Stimulated activated CD4-positive, alpha-beta T cell treated with anti-CD3 and anti-CD28 coated beads, TNF-alpha, amount 100 ng/mL, for 48 hours (primary cell): ENCODE data around the gene C11orf24.
"Not testable (repeated sequence)": the region's sequence is repeated elsewhere in the genome, so short reads cannot be mapped to it uniquely, and the experiment has no call there.

Experiments used
- DNase-seq, 3 donors: peaks; one replicate each; pipeline ENCODE4 v3.0.0-alpha.2; 2020; ENCODE audit warnings: low read depth in 3 of 3

The C11orf24 gene

DNA sequence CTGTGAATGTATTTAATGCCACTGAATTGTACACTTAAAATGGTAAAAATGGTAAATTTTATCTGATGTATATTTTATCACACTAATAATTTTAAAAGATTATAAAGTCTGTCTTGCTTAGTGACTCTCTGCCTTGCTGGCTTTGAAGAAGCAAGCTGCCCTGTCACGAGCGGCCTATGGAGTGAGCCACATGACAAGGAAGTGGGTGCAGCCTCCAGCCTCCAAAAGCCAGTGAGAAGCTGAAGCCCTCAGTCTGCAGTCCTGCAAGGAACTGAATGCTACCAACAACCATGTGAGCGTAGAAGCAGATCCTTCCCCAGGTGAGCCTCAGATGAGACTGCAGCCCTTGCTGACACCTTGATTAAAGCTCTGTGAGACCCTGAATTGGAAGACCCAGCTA lies 20.0 kb downstream of the C11orf24 start:
- DNase-seq, result no peak

DNA sequence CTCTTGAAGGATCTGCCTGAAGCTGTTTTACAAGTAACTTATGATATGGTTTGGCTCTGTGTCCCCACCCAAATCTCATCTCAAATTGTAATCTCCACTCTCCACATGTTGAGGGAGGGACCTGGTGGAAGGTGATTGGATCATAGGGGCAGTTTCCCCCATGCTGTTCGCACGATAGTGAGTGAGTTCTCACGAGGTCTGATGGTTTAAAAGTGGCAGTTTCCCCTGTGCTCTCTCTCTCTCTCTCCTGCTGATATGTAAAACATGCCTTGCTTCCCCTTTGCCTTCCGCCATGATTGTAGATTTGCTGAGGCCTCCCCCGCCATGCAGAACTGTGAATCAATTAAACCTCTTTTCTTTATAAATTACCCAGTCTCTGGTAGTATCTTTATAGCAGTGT lies 26.9 kb downstream of the C11orf24 start:
- not testable (repeated sequence) for DNase-seq

DNA sequence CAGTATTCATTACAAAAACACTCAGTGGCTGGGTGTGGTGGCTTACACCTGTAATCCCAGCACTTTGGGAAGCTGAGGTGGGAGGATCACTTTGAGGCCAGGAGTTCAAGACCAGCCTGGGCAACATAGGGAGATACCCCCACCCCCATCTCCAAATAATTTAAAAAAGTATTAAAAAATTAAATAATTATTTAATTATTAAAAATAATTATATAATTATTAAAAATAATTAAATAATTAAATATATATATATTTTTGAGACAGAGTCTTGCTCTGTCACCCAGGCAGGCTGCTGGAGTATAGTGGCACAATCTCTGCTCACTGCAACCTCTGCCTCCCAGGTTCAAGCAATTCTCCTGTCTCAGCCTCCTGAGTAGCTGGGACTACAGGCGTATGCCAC lies 27.9 kb downstream of the C11orf24 start:
- DNase-seq, result not testable (repeated sequence)

DNA sequence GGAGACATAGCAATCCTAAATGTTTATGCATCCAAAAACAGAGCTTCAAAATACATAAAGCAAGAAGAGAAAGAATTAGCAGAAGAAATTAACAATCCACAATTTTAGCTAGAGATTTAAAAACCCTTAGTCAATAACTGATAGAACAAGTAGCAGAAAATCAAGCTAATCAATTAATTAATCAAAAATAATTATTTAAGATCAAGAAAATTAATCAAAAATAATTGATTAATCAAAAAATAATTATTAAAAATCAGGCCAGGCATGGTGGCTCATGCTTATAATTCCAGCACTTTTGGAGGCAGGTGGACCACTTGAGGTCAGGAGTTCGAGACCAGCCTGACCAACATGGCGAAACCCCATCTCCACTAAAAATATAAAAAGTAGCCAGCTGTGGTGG lies 29.2 kb downstream of the C11orf24 start:
- no peak for DNase-seq

DNA sequence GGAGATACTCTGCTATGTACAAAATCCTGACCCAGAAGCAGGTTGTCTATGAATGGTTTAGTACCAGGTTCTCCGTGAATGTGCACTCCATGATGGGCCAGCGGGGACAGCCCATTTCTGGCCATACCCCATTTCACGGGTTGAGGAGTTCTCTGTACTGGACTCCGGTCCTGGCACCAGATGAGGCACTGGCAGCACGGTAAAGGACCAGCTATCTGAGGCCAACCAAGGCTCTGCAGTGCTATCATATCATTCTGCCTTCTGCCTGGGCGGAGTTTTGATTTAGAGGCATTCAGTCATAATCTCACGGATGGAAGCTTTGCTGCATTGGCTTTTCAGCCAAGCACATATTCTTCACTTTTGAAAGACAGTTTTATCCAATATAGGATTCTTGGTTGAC lies 40.2 kb downstream of the C11orf24 start:
- no peak for DNase-seq

DNA sequence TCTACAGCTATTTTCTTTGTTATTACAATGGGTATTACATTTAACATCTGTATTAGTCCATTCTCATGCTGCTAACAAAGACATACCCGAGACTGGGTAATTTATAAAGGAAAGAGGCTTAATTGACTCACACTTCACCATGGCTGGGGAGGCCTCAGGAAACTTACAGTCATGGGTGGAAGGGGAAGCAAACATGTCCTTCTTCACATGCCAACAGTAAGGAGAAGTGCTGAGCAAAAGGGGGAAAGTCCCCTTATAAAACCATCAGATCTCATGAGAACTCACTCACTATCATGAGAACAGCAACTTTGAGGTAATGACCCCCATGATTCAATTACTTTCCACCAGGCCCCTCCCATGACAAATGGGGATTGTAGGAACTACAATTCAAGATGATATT lies 42.2 kb downstream of the C11orf24 start:
- no peak for DNase-seq

DNA sequence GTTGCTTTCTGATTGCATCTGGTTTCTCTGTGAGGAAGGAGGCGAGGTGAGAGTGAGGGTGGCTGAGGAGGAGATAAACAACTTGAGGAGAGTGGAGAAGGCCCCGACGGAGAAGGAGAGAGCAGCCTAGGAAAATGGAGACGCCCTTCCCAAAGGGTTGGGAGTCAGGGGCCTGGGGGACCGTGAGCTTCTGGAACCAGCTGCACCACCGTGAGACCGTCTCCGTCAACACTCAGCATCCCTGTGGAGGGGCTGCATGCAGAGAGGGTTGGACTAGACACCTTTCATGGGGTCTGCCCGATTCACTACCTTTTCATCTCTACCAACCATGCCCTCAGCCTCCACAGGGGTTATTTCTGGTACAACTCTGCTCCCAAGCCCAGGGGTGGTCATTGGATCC lies 45.4 kb downstream of the C11orf24 start:
- no peak for DNase-seq

DNA sequence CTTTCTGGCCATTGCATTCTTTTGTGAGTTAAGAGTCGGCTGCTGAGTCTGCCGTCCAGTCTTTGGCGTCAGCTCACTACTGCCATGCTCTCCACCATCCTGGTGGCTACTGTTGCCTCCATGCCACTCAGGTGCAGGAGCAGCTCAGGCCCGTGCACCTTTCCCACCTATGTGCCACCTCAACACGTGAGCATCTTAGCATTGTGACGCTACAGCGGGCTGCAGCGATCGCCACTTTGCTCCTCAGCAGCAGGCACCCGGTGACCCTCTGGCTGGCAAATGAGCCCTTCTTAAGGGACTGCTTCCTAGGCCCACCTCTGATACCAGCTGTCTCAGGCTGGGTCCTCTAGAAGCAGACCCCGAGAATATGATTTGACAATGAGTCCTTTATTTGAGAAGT lies 47.2 kb downstream of the C11orf24 start:
- DNase-seq, result no peak

DNA sequence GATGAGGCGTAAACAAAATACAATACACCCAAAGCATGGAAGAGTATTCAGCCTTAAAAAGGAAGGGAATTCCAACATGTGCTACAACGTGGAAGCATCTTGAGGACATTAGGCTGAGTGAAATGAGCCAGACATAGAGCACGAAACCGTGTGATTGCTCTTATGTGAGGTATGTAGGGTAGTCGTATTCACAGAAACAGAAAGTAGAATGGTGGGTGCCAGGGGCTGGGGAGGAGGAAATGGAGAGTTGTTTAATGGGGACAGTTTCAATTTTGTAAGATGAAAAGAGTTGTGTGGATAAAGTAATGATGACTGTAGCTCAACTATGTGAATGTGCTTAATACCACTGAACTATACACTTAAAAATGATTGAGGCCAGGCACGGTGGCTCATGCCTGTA lies 48.5 kb downstream of the C11orf24 start:
- DNase-seq, result no peak

DNA sequence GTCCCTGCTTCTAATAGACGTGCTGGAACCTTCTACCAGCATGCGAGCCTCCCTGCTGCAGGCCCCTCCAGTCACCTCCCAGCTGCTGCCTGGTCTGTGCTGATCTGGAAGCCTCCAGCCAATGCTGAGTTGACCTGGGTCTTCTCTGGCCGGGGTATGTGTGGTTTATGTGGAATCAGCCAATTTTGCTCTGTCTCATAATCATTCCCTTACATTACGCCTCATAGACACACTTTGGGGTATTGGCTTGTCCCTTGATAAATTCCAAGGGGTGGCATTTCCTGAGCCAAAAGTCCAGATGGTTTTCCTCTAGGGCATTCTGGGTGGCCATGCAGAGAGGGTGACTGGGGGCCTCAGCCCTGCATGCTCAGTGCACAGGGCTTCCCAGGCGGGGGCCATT lies 50.4 kb downstream of the C11orf24 start:
- no peak for DNase-seq

DNA sequence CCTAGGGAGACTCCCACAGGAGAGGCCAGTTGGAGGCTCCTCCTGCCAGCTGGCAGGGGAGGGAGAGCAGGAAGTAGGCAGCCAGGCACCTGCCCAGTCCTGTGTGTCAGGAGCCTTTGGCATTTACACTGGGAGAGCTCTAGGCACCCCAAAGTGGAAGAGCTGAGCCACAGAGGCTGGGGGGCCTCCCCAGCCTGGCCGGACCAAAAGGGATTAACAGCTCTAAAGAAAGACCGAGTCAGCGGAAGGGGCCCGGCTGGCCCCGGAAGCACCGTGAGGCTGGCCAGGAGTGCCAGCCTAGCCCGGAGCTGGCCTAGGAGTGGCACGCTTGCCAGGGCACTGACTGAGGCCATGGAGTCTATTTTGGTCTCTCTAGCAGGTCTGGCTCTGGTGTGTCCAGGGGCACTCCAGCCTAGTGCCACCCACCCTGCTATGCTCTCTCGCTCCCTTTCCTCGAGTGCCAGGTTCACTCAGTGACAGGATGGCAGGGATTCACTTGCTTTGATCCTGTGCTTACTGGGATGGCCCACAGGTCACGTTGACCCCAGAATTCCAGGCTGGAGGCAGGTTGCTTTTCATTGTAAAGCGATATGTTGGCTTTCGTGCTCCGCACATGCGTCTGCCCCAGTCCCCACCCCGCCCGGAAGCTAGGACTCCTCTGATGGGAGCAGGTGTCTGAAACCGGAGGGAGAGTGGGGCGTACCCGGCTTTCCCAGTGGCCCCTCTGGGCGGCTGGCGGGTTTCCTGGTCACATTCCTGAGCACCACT lies 55.4 kb downstream of the C11orf24 start:
- DNase-seq, result no peak

DNA sequence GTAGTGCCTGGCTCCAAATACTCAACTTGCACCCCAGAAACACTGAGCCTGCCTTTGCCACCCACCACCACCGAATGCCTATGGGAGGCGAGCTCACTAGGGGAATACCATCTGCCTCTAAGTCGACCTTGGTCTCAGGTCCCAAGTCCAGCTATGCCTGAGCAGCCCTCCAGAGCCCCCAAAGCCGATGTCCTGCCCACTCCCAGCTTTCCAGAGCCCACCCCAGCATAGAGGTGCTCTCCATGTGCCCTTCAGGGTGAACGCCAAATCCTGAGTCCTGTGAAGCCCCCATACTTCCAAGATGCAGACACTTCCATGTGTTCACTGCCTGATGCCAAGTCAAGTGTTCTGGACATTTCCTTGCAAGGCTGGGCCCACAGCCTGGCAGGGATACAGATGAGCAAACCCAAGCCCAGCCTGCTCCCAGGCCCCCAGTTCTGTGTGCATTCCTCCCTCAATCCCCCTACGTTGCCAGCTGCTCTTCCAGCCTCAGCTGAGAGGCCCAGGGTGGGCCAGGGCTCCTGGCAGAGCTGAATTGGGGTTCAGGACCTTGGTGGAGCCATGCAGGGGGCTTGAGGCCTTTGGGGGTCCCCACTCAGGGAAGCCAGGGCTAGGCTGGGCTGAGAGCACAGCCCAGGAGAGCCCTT lies 56.1 kb downstream of the C11orf24 start:
- no peak for DNase-seq

DNA sequence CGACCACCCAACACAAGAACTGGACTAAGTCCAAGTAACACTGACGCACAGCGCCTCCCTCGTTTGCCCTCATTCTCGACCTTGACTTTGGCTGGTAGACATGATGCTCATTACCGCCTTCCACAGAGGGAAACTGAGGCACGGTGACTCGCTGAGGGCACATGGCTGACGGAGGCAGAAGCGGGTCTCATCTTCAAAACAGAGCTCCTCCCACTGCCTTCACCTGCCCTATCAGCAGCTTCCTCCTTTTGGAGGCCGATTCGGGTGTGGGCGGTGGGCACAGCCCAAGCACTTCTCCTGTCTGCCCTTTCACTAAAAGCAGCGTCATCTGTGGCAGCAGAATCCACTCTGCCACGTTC lies 56.7 kb downstream of the C11orf24 start:
- peak in 2 of 3 donors; percentile 38 to 45 for DNase-seq

DNA sequence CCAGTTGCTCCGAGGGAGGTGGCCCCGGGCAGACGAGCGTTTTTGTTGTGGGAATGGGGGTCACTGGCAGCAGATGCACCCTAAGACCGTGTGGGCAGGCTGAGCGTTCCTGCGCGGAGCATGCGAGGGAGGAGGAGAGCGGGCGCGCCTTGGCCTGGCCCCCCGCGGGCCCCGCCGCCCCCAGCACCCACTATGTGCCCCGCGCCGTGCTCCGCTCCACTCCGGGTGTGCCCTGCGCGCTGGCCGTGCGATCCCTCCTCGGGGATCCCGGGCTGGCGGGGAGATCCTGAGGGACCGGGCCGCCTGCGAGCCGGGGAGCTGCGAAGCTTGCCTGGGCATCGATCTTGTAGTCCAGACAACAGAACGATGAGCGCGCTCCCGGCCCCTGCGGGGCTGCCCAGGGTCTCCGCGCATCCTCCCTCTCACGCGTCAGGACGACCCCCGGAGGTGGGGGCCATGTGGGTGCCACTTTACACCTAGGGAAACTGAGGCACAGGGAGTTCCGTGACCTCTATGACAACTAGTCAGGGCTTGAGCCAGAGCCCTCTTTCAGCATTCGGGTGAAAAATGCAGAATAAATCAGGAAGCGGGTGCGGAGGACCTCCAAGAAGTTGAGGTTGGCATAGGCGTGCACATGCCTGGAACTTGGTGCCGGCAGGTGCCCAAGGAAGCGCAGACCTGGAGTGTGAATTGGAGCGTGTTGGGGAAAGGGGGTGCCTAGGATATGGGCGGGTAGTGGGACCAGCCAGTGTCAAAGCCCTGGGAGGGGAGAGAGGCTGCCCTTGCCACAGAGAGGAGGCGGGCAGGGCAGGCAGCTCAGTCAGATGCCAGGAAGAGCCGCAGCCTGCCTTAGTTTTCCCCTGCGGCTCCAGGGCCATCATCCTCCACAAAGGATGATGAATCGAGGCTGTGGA lies 57.3 kb downstream of the C11orf24 start:
- DNase-seq, result peak in 1 of 3 donors; percentile 25

DNA sequence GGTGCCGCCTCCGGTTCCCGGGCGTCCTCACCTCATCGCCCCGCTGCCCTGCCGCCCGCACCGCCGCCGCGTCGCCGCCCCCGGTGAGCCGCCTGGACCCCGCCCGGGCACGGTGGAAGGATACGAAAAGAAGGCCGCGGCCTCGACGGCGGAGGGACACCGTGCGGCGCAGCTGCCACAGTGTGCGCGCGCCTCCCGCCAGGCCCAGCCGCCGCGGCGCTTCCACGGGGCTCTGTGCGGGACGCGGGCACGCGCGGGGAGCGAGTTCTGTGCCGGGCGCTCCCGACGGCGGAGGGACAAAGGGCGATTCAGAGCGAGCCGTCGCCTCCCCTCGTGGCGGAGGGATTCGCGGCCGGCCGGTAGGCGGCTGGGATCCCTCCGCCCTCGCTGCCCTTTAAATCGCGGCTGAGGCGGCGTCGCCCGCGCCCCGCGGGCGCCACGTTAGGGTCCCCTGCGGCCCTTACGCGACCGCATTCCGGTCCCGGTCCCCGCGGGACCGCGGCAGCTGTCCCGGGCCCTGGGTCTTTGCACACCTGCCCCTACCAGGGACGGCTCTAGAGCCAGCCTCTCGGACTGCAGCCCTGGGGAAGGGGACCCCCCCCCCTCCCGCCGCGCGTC lies 58.1 kb downstream of the C11orf24 start:
- DNase-seq, result peak; percentile 59 to 74 (median 69)

DNA sequence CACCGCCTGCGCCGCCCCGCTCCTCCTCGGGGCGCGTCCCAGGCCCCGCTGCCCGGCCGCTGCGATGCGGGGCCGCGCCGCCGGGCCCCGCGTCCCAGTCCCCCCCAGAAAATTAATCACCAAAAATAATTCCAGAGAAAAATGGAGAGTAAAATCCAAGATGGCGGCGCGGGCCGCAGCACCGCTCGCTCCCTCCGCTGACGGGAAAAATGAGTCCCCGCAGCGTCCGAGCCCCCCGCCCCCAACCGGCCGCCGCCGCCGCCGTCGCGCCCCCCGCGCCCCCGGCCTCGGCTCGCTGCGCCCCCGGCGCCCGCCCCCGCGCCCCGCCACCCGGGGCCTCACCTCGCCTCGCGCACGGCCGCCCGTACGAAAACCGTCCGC lies 58.6 kb downstream of the C11orf24 start, which contains the start of gene KMT5B:
KMT5B (minus strand) TSS at position 162 of the 381 bp plus-strand sequence. CDS start 23,220 bp downstream, outside the sequence.
- peak in 2 of 3 donors; percentile 35 to 38 for DNase-seq

DNA sequence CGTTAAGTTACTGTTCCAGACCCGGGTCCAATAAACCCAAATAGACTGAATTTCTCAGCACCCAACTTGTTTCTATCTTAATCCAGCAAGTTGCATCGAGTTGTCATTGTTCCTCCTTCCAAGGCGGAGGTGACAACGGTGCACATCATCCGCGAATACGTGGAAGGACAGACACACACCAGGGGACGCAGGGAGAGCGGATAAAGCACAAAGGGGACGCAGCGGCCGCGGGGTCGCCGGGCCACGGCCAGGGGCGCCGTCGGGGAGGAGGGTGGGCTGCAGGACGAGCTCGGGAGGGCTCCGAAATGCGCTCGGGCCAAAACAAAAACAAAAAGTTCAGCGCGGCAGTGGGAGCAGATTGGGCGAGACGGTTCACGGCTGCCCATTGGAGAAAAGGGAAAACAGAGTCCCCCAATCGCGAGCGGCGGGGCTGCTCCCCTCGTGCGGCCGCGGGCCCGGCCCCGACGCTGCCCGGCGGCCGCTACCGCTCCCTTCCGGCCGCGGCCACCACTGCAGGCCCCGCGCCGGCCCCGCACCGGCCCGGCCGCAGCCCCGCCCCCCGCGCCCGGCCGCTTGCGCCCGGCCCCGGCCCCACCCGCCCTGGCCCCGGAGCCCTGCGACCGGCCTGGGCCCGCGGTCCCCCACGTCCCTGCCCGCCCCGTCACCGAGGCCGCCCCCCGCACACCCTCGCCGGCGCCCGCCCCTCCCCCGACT lies 59.2 kb downstream of the C11orf24 start:
- peak in 1 of 3 donors; percentile 47 for DNase-seq

DNA sequence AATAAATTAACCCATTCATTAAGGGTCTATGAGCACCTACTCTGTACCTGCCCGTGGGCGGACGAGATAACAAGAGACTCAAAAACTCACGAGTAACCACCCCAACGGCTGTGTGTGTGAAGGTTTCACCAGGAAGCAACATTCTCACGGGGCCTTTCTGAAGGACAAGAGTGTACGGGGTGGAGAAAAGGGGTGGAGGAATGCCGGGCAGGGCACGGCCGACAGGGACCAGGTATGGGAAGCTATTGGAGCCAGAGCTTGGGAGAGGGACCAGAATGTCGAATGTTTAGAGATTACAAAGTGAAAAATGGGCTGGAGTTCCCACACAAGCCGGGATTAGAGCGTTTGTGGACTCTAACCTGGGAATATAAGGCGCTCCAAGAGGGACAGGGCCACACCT lies 60.2 kb downstream of the C11orf24 start:
- peak in 1 of 3 donors; percentile 22 for DNase-seq
